Stimulated activated CD4-positive, alpha-beta T cell treated with anti-CD3 and anti-CD28 coated beads, Interleukin-1b, Interleukin-23, amount 100 ng/mL, for 48 hours (primary cell): ENCODE data around the gene FCRL3.

Experiments used
- DNase-seq: peaks from one replicate; pipeline ENCODE4 v3.0.0-alpha.2; 2020

The FCRL3 gene

GRCh38 chr1:157673008-157673407 lies 27.6 kb downstream of the FCRL3 start:
- no peak for DNase-seq

- no peak for DNase-seq
Measured at GRCh38 chr1:157671895-157672294, 28.7 kb downstream of the FCRL3 start.

GRCh38 chr1:157659576-157660247 lies 40.9 kb downstream of the FCRL3 start:
- no peak for DNase-seq

- DNase-seq: no peak
Measured at GRCh38 chr1:157658571-157658970, 42.0 kb downstream of the FCRL3 start.

- DNase-seq: no peak
Measured at GRCh38 chr1:157653494-157653873, 47.1 kb downstream of the FCRL3 start.

- DNase-seq: no peak
Measured at GRCh38 chr1:157652859-157653493, 47.6 kb downstream of the FCRL3 start.

- no peak for DNase-seq
Measured at GRCh38 chr1:157648317-157648716, 52.3 kb downstream of the FCRL3 start.

- no peak for DNase-seq
Measured at GRCh38 chr1:157646144-157646543, 54.4 kb downstream of the FCRL3 start.

GRCh38 chr1:157641177-157641576 lies 59.4 kb downstream of the FCRL3 start:
- DNase-seq: no peak

- no peak for DNase-seq
Measured at GRCh38 chr1:157639800-157640199, 60.8 kb downstream of the FCRL3 start.

- no peak for DNase-seq
Measured at GRCh38 chr1:157628773-157629172, 71.8 kb downstream of the FCRL3 start.
